Measurements from ENCODE around the gene FBXO8.

Gene FBXO8

GRCh38 chr4:174215057-174215456 lies 68.4 kb downstream of the FBXO8 start:
- H3K4me3 ChIP-seq (ENCODE audit: low read length, poor library complexity, severe bottlenecking) = no peak overlapping the region
- no peaks in the 10 kb centered on the region for H3K9me3 ChIP-seq (ENCODE audit: insufficient read depth, low read depth, low read length)
- no peaks in the 10 kb centered on the region for H3F3A ChIP-seq (ENCODE audit: low read depth)
- no peak overlapping the region for H2AFZ ChIP-seq (ENCODE audit: low read length)
- H3K36me3 ChIP-seq (ENCODE audit: insufficient read depth, low read length) = no peaks in the 10 kb centered on the region
- H3K4me2 ChIP-seq (ENCODE audit: low read depth, low read length, poor library complexity, severe bottlenecking) = no peak overlapping the region
- peaks cover 3% of the 10 kb centered on the region for H3K4me1 ChIP-seq (ENCODE audit: insufficient read depth, low read length, poor library complexity, severe bottlenecking)
- H4K20me1 ChIP-seq (ENCODE audit: insufficient read depth, low read length, poor library complexity, severe bottlenecking) = no peaks in the 10 kb centered on the region
- no peaks in the 10 kb centered on the region for H3K79me2 ChIP-seq (ENCODE audit: insufficient read depth, low read length)
- H3K9ac ChIP-seq (ENCODE audit: low read depth, low read length, poor library complexity, severe bottlenecking) = no peak overlapping the region
- H3K9me2 ChIP-seq (replicated peaks; ENCODE audit: low read depth, low read length) = no peaks in the 10 kb centered on the region
- TF ChIP-seq EZH2phosphoT487 (IDR thresholded peaks at IDR 0.05; ENCODE audit: borderline replicate concordance) = no peak
- TF ChIP-seq, protein P1, sequence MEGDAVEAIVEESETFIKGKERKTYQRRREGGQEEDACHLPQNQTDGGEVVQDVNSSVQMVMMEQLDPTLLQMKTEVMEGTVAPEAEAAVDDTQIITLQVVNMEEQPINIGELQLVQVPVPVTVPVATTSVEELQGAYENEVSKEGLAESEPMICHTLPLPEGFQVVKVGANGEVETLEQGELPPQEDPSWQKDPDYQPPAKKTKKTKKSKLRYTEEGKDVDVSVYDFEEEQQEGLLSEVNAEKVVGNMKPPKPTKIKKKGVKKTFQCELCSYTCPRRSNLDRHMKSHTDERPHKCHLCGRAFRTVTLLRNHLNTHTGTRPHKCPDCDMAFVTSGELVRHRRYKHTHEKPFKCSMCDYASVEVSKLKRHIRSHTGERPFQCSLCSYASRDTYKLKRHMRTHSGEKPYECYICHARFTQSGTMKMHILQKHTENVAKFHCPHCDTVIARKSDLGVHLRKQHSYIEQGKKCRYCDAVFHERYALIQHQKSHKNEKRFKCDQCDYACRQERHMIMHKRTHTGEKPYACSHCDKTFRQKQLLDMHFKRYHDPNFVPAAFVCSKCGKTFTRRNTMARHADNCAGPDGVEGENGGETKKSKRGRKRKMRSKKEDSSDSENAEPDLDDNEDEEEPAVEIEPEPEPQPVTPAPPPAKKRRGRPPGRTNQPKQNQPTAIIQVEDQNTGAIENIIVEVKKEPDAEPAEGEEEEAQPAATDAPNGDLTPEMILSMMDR (conservative IDR thresholded peaks at IDR 0.05; ENCODE audit: low read length) = no peak
- H3K27me3 ChIP-seq (ENCODE audit: insufficient read depth, low read length, poor library complexity, severe bottlenecking) = no peaks in the 10 kb centered on the region

DNA sequence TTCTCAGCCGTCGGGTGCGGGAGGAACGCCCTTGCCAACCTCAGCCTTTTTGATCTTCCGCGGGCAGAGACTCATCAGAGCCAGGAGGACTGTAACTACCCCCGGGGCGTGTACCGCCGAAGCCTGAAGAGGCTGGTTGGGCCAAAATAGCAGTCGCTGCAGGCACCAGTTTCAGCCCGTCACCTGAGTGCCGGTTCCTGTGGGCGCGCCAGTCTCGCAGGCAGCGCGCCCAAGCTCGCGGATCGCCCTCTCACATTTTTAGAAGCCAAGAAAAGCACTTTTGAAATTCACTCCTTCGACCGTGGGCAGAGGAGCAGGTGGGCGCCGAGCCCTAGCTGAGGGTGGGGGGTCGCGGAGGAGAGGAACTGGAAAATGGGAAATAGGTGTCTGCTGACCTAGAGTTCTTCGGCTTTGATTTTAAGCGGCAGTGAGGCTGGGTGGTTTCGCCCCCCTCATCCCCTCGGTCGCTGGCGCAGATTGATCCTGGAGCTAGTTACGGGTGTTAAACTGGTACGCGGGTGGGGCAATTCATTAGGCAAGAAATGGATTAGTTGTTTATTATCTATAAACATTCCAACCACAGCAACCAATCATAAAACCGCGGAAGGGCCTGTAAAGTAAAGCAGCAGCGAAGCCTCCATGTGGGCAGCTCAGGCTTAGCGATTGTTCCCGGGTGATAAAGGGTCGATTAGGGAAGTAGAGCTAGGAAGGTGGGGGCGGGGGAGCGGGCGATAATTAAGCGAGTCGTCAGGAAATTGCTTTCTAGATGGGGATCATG lies 69.2 kb downstream of the FBXO8 start:
- Histone ChIP-seq H2AFZ (ENCODE audit: low read length) (no peak overlapping the region), H4K20me1 (ENCODE audit: insufficient read depth, low read length, poor library complexity, severe bottlenecking) (no peaks in the 10 kb centered on the region), H3K36me3 (ENCODE audit: insufficient read depth, low read length) (no peaks in the 10 kb centered on the region), H3K27me3 (ENCODE audit: insufficient read depth, low read length, poor library complexity, severe bottlenecking) (no peaks in the 10 kb centered on the region), H3K4me2 (ENCODE audit: low read depth, low read length, poor library complexity, severe bottlenecking) (no peak overlapping the region), H3K4me3 (ENCODE audit: low read length, poor library complexity, severe bottlenecking) (no peak overlapping the region), H3K79me2 (ENCODE audit: insufficient read depth, low read length) (no peaks in the 10 kb centered on the region), H3K9me3 (ENCODE audit: insufficient read depth, low read depth, low read length) (no peaks in the 10 kb centered on the region), H3K9ac (ENCODE audit: low read depth, low read length, poor library complexity, severe bottlenecking) (no peak overlapping the region), H3F3A (ENCODE audit: low read depth) (no peaks in the 10 kb centered on the region), H3K4me1 (ENCODE audit: insufficient read depth, low read length, poor library complexity, severe bottlenecking) (peaks cover 3% of the 10 kb centered on the region), H3K9me2 (replicated peaks; ENCODE audit: low read depth, low read length) (no peaks in the 10 kb centered on the region)
- TF ChIP-seq EZH2phosphoT487 (IDR thresholded peaks at IDR 0.05; ENCODE audit: borderline replicate concordance) = no peak
- TF ChIP-seq, protein P1 (conservative IDR thresholded peaks at IDR 0.05; ENCODE audit: low read length) = no peak

GRCh38 chr4:174213731-174214100 lies 69.8 kb downstream of the FBXO8 start:
- no peak overlapping the region for H3K9ac ChIP-seq (ENCODE audit: low read depth, low read length, poor library complexity, severe bottlenecking)
- no peaks in the 10 kb centered on the region for H3K79me2 ChIP-seq (ENCODE audit: insufficient read depth, low read length)
- H3K4me3 ChIP-seq (ENCODE audit: low read length, poor library complexity, severe bottlenecking) = no peak overlapping the region
- H4K20me1 ChIP-seq (ENCODE audit: insufficient read depth, low read length, poor library complexity, severe bottlenecking) = no peaks in the 10 kb centered on the region
- H3F3A ChIP-seq (ENCODE audit: low read depth) = no peaks in the 10 kb centered on the region
- TF ChIP-seq, protein P1 (conservative IDR thresholded peaks at IDR 0.05; ENCODE audit: low read length) = no peak
- TF ChIP-seq EZH2phosphoT487 (IDR thresholded peaks at IDR 0.05; ENCODE audit: borderline replicate concordance) = no peak
- H3K9me3 ChIP-seq (ENCODE audit: insufficient read depth, low read depth, low read length) = no peaks in the 10 kb centered on the region
- H3K27me3 ChIP-seq (ENCODE audit: insufficient read depth, low read length, poor library complexity, severe bottlenecking) = no peaks in the 10 kb centered on the region
- H3K9me2 ChIP-seq (replicated peaks; ENCODE audit: low read depth, low read length) = no peaks in the 10 kb centered on the region
- no peak overlapping the region for H2AFZ ChIP-seq (ENCODE audit: low read length)
- peaks cover 3% of the 10 kb centered on the region for H3K4me1 ChIP-seq (ENCODE audit: insufficient read depth, low read length, poor library complexity, severe bottlenecking)
- no peaks in the 10 kb centered on the region for H3K36me3 ChIP-seq (ENCODE audit: insufficient read depth, low read length)
- no peak overlapping the region for H3K4me2 ChIP-seq (ENCODE audit: low read depth, low read length, poor library complexity, severe bottlenecking)
